NCI-H2029 treated with DMSO at 0.1 percent for 48 hours (cell line): ENCODE results near the gene MTNR1A.

Experiments
- DNase-seq: peaks from one replicate; lab custom pipeline; 2025; lab: John Stamatoyannopoulos, UW

The MTNR1A gene

DNA sequence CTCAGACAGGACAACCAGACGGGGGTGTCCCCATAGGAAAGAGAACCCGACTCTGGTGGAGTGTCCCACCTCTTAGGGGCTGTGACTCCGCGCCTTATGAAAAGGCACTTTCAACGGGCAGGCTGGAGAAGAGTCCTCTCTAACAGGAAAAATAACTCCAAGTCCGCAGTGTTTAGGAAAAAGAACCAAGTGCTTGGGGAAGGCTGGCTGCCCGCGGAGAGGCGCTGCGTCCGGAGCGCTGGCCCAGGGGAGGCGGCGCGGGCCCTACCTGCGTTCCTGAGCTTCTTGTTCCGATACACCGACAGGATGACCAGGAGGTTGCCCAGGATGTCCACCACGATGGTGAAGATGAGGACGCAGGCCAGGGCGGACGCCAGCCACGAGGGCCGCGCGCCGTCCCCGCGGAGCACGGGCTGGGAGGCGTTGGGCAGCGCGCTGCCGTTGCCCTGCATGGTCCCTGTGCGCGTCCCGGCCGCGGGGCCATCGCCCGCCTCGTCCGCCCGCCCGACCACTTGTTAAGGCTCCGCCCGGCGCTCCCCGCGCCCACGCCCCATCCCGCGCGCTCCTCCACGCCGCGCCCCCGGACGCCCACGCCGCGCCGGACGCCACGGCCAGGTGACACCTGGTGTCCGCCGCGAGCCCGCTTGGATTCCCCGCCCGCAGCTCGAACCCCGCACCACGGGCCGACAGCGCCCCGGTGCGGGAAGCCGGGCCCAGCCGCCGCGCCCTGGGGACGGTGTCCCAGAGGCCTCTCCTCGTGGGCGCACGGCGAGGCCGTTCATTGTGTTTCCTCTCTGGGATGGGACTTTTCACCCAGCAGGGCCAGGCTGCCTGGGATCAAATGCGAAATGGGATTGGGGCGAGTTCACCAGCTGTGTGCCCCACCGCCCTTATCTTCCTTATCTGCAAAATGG, at the start of gene MTNR1A:
TSS of gene MTNR1A (minus strand) at position 654 of the 914 bp plus-strand sequence. CDS start at position 452, 202 bp downstream.
- no peak for DNase-seq

DNA sequence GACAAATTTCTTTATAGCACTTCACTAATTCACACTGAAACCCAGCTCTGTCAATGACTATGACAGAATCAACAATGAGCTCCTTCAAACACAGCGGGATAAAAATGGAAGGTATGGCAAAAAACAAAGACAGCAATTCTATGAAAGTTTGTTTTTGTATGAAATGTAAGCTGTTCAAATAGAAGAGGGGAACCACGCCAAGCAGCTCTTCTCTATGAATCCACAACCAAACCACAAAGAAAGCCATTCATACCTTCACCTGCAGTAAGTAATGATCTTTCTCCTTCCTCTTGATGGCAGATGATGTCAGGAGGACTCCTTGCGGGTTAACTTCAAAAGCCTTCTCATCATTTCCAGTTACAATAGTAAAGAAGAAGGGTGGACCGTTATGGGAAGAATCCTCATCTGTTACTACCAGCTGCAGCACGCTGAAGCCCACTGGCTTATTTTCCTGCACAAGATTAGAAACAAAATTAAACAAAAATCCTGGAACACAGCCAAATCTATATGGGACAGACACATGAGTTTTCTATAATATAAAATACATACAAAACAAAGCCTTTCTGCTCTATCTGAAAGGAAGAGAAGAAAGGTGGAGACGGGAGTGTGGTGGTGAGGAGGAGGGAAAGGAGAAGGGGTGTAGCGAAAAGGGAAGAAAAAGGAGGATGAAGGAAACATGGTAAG, 48.9 kb upstream of the MTNR1A start:
- peak; percentile 42 for DNase-seq

DNA sequence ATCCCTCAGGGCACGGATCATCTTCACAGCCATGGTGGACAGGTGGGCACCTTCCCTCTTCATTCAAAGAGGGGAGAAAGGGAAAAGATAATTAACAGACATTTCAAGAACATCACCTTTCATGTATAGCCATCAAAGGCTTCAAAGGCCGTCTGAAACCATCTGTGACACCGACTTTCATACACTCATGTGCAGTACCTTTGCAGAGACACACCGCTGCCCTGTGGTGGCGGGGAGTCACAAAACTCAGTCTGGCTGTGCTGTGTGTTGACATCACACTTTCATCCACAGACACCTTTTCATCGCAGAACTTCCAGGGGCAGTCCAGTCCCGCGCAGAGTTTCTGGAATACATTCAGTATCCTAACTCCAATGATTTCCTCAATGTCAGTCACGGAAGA, 47.6 kb upstream of the MTNR1A start:
- no peak for DNase-seq

DNA sequence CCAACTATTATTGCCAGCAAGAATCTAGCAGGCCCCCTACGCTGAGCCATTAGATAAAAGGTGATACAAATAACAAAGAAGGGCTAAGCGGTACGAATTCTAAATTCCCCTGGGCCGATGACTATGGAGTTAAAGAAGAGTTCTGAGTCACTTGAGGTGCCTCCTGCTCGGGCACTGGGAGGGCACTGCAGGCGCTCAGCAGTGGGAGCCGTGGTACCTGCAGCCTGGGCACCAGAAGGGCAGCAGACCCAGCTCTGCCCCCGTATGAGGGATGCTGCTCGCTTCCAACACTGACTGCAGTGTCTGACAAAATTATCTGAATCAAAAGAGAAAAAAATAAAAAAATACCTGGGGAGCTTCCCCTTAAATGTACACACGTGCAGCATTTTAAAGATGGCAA, 44.1 kb upstream of the MTNR1A start:
- DNase-seq: no peak

DNA sequence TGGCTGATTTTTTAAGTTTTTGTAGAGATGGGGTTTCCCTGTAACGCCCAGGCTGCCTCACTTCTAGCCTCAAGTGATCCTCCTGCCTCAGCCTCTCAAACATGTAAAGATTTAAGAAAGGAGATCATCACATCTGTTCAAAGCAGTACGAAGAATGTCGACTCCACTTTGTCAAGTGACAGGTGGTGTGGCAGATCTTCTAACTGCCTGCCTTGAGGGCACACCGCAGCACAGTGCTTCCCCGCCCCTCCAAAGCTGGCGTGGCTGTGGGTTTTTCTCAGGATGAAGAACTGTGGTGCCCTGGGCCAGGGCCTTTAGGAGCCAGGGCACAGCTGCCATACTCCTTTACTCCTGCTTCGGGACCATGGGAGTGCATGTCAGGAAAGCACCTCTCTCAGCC, 43.3 kb upstream of the MTNR1A start:
- DNase-seq: no peak

GRCh38 chr4:186596850-186597390, 41.6 kb upstream of the MTNR1A start:
- no peak for DNase-seq

- DNase-seq: no peak
Observed at GRCh38 chr4:186596346-186596745, 41.0 kb upstream of the MTNR1A start.

DNA sequence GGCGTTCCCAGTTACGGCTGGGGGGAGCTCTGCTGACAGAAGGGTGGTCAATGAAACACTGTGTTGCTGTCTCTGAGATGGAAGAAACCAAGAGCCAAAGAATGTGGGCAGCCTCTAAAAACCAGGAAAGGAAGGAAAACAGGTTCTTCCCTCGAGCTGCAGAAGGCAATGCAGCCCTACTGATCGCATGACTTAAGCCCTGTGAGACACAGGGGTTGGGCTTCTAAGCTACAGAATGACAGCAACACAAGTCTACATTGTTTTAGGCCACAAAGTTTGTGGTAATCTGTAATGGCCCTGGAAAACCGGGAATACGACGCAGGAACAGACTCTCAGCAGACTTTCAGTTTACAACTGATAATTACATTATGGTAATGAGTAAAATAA, 38.2 kb upstream of the MTNR1A start:
- no peak for DNase-seq

DNA sequence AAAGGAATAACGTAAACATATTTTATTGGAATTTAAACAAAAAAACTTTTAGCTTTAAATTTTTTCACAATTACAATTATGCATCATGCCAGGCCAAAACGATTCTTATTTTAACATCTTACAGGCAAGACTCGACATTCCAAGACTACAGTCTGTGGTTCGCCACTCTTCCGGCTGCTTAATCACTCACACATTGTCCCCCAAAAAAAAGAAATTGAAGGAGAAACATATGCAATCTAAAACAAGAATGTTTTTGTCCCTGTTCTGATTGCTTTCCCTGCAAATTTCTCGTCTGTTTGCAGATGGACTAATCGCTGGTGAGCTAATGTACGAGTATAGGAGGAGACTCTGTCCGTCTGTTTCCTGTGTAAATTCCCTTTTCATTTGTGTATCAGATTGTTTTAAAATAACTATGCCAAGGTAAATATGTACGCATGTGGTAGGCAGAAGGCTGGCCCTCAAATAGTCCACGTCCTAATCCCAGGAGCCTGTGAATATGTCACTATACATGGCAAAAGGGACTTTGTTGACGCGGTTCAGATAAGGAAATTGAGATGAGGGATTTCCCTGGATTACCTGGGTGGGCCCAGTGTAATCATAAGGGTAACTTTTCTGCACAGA, 37.7 kb upstream of the MTNR1A start:
- DNase-seq: no peak

GRCh38 chr4:186592445-186592844, 37.1 kb upstream of the MTNR1A start:
- no peak for DNase-seq

GRCh38 chr4:186591651-186592050, 36.3 kb upstream of the MTNR1A start:
- DNase-seq: no peak

DNA sequence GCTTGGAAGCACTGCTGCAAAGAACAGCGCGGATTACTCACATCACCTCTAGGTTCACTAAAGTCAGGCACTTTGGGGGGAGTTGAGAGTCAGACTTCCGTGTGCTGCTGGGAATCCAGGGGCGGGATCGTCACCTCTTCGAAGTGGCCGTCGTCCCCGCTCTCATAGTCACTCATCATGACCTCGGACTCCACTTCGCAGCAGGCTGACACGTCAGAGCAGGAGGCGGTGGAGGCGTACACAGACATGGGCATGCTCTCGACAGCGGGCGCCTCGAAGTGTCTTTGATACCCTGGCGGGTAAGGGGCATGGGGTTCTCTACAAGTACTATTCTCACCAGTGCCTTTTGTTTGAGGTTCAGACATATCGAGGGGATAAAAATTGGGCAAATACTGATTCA, 33.1 kb upstream of the MTNR1A start:
- DNase-seq: no peak

DNA sequence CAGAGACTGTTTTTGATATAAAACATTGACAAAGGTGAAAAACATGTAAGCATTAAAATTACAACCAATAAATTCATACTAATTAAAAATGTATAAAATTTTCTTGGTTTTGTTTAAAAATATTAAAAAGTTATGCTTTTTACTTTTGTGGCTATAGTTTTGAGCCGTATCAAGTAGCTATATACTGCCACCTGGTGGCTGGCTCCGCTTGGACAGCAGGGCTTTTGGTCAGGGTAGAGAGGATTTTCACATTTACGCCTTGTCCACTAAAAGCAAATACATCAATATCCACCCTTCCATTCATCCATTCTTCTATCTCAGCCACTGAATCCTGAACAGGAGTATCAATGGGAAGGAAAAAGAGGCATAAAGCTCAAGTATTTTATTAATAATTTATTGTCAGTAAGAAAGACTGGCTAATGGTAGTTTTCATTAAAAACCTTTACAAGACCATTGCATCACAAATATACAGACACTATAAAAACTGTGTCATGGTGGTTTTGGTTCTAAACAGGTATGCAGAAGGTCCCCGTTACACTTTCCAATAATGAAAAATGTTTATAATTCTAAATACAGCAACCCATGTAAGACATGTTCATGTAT, 32.1 kb upstream of the MTNR1A start:
- no peak for DNase-seq

DNA sequence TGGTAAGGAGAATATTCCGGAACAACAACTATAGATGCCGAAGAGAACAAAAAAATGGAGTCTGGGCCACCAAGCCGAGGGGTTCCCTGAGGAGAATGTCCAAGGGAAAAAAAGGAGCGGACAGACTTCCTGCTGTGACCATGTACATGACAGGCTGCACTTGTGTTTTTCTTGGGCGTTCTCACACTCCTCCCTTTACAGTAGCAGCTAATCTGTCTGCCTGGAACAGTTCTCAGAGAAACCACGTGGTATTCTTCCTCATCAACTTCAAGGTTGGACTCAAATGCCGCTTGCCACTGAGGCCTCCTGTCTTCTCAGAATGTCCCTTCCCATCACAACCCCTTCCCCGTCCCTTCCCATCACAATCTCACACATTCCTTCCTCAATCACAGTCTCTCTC, 30.8 kb upstream of the MTNR1A start:
- no peak for DNase-seq

DNA sequence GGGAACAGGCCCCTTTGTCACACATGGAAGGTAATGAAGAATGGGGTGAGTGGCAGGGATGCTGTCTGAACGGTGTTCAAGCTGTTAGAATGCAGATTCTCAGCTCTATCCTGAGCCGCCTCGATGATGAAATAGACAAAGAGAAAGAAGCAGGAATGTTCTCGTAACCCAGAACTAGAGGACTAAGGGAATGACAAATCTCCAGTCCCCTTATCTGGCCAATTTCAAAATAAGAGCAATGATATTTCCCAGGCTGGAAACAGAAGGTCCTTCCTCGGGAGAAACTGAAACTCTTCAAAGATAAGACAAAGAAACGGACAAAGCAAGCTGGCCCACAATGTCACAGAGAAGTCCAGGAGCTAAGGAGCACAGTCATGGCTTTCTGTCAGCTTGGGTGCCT, 29.5 kb upstream of the MTNR1A start:
- no peak for DNase-seq

GRCh38 chr4:186581421-186581820, 26.1 kb upstream of the MTNR1A start:
- no peak for DNase-seq

- no peak for DNase-seq
Observed at GRCh38 chr4:186580669-186581068, 25.3 kb upstream of the MTNR1A start.

DNA sequence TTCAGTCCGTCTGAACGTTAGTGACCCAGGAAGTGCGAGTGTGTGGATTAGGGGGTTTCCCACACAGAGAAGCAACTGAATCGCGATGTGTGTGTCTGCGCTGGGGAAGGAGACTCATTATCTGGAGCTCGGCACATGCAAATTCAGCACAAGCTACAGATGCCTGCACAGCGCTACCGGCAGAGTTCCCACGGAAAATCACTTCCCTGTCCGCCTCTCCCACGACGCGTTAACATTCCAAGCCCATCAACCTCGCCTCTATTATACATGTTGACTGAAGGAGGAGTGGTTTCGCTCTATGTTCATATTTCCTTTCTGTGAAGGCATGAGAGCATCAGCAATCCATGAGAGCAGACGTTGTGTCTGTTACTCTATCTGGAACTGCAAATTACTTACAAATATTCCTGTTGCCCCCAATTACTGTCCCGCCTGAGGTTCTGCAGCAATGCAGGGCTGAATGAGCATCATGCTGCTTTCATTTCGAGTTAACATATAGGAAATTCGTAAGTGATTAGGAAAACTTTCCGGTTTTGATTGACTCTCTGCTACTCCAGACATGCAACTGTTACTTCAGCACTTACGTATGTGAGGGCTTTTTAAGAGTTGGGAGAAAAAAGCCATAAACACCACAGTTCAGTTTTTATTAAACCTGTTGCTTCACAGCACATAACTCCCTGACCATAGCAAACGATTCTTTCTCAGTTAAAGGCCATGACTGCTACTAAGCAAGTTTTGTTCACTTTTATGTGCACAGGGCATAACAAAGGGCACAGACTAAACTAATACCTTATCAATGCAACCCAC, 15.0 kb upstream of the MTNR1A start:
- no peak for DNase-seq

- no peak for DNase-seq
Observed at GRCh38 chr4:186569533-186570192, 14.3 kb upstream of the MTNR1A start.

DNA sequence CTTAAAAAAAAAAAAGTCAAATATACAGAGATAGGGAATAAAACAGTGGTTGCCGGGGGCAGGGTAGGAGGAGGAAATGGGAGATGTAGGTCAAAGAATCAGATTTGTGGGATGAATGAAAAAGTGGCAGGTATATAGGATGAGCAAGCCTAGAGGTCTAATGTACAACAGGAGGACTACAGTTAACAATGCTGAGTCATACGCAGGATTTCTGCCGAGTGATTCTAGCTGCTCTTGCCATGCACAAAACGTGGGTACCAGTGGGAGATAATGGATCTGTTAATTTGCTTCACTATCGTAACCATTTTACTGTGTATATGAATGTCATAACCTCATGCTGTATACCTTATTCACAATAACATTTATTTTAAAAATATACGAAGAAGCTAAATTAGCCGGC, 10.7 kb upstream of the MTNR1A start:
- no peak for DNase-seq

- DNase-seq: no peak
Observed at GRCh38 chr4:186563761-186564160, 8.4 kb upstream of the MTNR1A start.
